Posterior vena cava (tissue), 2 donors: ENCODE measurements around the gene FAM221A. TPM values are rescaled to one million over a fixed set of nuclear protein-coding genes. Genes with fewer than 3 reads are reported as not detected.
"Not testable (repeated sequence)": the region's sequence is repeated elsewhere in the genome, so short reads cannot be mapped to it uniquely, and the experiment has no call there.

Experiments used
- DNase-seq: peaks from one replicate; pipeline ENCODE4 v3.0.0-alpha.2; 2020; ENCODE audit warnings: low spot score
- intact Hi-C, 2 donors: fragments of 100-400 bp; cut with DNase I; formaldehyde crosslinking; loops; one replicate each; pipeline versions ENCODE4 v1.14.1 to v1.14.2; 2022 to 2023
- long read RNA-seq, 2 donors: library from polyadenylated mRNA; unstranded; transcript quantifications; one replicate each; pipeline ENCODE4 v2.0.0, GENCODE V29; 2020 to 2021
- total RNA-seq, 2 donors: library from RNA; stranded (reverse); fragmentation: NEBNext Ultra II Directional; extraction: Animal tissue kit (Norgen Biotek cat#: 25700); gene quantifications; one replicate each; pipeline ENCODE4 v1.2.1, GENCODE V29; 2021
- donor health status: DM: yes; HTN: yes; CAD: no.
- donor health status: DM: yes; HTN: yes; CAD: no.

Gene FAM221A
- total RNA-seq: 1 to 10 TPM; 2.0 to 3.7 TPM
- long read RNA-seq, donor 1, partial matches to known transcripts: 0 of 1 reads
- long read RNA-seq, donor 1, other reads (novel, unspliced or antisense): 0 of 1 reads
- long read RNA-seq, donor 2, partial matches to known transcripts: 1 of 9 reads
- long read RNA-seq, donor 2, other reads (novel, unspliced or antisense): 1 of 9 reads

GRCh38 chr7:23679898-23680413 lies at the start of gene FAM221A:
Gene FAM221A, plus strand, starts transcription at chr7:23680199. Its CDS starts 20 bp downstream, at chr7:23680219.
- DNase-seq: peak; percentile 97
- intact Hi-C loops: loop anchor here in 1 of 2 donors (5.0 kb wide), 1 partner anchor 203 kb away; no protein-coding TSS in a partner anchor

- no peak for DNase-seq
- intact Hi-C loops: no loop called here
These were observed 46.6 kb upstream of the FAM221A start for GRCh38 chr7:23633417-23633816.

GRCh38 chr7:23645822-23646221 lies 34.2 kb upstream of the FAM221A start:
- intact Hi-C loops: no loop called here
- DNase-seq: no peak

GRCh38 chr7:23653942-23654341 lies 26.1 kb upstream of the FAM221A start:
- intact Hi-C loops: no loop called here
- DNase-seq: no peak

- intact Hi-C loops: no loop called here
- DNase-seq: no peak
These were observed 25.5 kb upstream of the FAM221A start for GRCh38 chr7:23654508-23654907.

- intact Hi-C loops: no loop called here
- no peak for DNase-seq
These were observed 24.6 kb upstream of the FAM221A start for GRCh38 chr7:23655433-23655832.

GRCh38 chr7:23658831-23659427 lies 21.1 kb upstream of the FAM221A start:
- intact Hi-C loops: no loop called here
- no peak for DNase-seq

GRCh38 chr7:23661385-23661784 lies 18.6 kb upstream of the FAM221A start:
- intact Hi-C loops: no loop called here
- DNase-seq: no peak

- DNase-seq: no peak
- intact Hi-C loops: no loop called here
These were observed 17.6 kb upstream of the FAM221A start for GRCh38 chr7:23662124-23662983.

GRCh38 chr7:23662984-23663313 lies 17.1 kb upstream of the FAM221A start:
- intact Hi-C loops: no loop called here
- no peak for DNase-seq

- DNase-seq: no peak
- intact Hi-C loops: no loop called here
These were observed 15.9 kb upstream of the FAM221A start for GRCh38 chr7:23664122-23664521.

- DNase-seq: no peak
- intact Hi-C loops: no loop called here
These were observed 8.0 kb upstream of the FAM221A start for GRCh38 chr7:23672033-23672432.

- intact Hi-C loops: loop anchor here in 1 of 2 donors (5.0 kb wide), 1 partner anchor 203 kb away; no protein-coding TSS in a partner anchor
- peak; percentile 83 for DNase-seq
These were observed 711 bp downstream of the FAM221A start for GRCh38 chr7:23680414-23681405.

- intact Hi-C loops: loop anchor here in 1 of 2 donors (5.0 kb wide), 1 partner anchor 207 kb away; no protein-coding TSS in a partner anchor
These were observed 4.0 kb downstream of the FAM221A start for GRCh38 chr7:23684041-23684440.

GRCh38 chr7:23685731-23686130 lies 5.7 kb downstream of the FAM221A start:
- DNase-seq: no peak
- intact Hi-C loops: no loop called here

More at GRCh38 chr7:23684041-23684440, 4.0 kb downstream of the FAM221A start:
- not testable (repeated sequence) for DNase-seq

GRCh38 chr7:23687011-23687410 lies 7.0 kb downstream of the FAM221A start:
- DNase-seq: no peak
- intact Hi-C loops: no loop called here

GRCh38 chr7:23689165-23689564 lies 9.2 kb downstream of the FAM221A start:
- DNase-seq: no peak
- intact Hi-C loops: no loop called here

- intact Hi-C loops: no loop called here
- no peak for DNase-seq
These were observed 11.3 kb downstream of the FAM221A start for GRCh38 chr7:23691320-23691719.

- no peak for DNase-seq
- intact Hi-C loops: no loop called here
These were observed 13.2 kb downstream of the FAM221A start for GRCh38 chr7:23693224-23693623.
